Fibroblast of peridontal ligament (primary cell): ENCODE measurements around the gene B4GALT3.
"Not testable (repeated sequence)": the region's sequence is repeated elsewhere in the genome, so short reads cannot be mapped to it uniquely, and the experiment has no call there.

Experiments
- DNase-seq: peaks from one replicate; pipeline ENCODE4 v3.0.0-alpha.2; 2010; ENCODE audit errors: extremely low read depth

The B4GALT3 gene

GRCh38 chr1:161177112-161177935, at the start of gene B4GALT3:
B4GALT3 (minus strand) TSS chr1:161177507; CDS start chr1:161176060, 1,447 bp downstream.
- DNase-seq, result peak; percentile 68

- DNase-seq, result no peak
These were observed 49.5 kb upstream of the B4GALT3 start for GRCh38 chr1:161226759-161227158.

DNA sequence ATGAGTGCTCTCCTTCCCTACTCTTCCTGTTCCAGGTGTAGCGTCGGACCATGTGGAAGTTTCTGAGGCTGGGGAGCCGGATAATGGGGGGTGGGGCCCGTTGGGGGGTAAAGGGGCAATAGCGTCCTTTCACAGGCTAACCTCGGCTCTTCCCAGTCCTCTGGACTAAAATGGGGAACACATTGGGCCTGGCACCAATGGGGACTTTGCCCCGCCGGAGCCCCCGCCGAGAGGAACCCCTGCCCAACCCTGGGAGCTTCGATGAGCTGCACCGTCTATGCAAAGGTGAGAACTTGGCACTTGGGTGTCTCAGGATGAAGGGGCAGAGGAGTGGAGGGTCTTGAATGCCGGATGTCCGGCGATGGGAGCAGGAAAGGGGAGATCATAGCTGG, 49.0 kb upstream of the B4GALT3 start:
- no peak for DNase-seq

- peak; percentile 100 for DNase-seq
These were observed 48.4 kb upstream of the B4GALT3 start, which contains the start of gene TOMM40L for GRCh38 chr1:161225534-161226319. TOMM40L (plus strand) TSS chr1:161226060; CDS start chr1:161226490, 430 bp downstream.

DNA sequence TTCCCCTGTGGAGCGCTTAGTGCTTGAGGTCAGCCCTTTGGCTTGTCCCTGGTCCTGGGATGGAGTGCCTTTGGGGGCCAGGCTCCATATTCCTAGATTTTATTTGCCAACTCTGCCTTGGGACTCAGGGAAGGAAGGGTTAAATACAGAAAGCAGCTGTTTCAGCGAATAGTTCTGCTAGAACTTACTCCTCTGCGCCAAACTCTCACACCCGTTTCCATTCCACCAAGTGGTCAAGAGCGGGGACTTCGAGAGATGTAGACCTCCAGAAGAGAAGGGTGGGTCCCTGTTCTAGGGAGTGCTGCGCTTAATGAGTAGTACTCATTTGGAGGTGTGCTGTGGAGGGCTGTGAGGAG, 47.8 kb upstream of the B4GALT3 start:
- no peak for DNase-seq

DNA sequence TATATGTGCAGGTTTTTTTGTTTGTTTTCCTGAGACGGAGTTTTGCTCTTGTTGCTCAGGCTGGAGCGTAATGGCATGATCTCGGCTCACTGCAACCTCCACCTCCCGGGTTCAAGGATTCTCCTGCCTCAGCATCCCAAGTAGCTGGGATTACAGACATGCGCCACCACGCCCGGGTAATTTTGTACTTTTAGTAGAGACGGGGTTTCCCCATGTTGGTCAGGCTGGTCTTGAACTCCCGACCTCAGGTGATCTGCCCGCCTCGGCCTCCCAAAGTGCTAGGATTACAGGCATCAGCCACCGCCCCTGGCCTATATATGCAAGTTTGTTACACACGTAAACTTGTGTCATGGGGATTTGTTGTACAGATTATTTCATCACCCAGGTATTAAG, 47.4 kb upstream of the B4GALT3 start:
- DNase-seq, result not testable (repeated sequence)

DNA sequence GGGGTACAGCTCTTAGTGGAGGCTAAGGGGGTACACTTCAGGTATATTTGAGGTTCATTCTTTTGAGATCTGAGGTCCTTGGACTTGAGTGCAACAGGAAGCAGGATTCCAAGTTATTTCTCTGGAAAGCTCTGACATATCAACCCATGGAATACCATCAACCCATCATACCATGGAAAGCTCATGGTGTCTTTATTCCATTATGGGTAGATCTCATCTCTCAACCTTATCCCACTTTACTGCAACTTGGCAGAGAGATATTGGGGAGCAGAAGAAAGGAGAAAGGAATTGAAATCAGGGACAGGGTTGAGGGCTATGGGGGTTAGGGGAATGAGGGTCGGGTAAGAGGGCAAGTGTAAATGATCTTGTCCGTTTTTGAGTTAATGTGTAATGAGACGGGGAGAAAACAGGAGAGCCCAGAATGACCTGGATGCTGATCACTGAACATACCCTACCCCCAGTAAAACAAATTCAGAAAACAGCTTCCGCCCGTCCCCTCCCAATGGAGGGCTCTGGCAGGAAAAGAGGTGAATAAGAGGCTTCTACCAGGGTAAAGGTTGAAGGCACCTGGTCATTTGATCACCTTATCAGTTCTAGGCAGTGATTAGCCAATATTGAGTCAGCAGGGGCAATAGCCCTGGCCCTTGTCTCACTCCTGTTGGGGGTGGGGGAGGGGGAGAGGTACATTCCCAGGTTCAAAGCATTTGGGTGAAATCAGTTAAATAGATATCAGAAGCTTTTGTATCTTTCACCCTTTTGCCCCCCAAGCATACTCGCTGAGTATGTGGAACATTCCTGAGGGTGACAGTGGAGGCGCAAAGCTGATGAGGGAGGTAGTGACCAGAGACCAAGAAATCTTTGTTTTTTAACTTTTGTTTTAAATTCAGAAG, 46.7 kb upstream of the B4GALT3 start:
- no peak for DNase-seq

GRCh38 chr1:161222175-161223019, 45.1 kb upstream of the B4GALT3 start:
- no peak for DNase-seq

DNA sequence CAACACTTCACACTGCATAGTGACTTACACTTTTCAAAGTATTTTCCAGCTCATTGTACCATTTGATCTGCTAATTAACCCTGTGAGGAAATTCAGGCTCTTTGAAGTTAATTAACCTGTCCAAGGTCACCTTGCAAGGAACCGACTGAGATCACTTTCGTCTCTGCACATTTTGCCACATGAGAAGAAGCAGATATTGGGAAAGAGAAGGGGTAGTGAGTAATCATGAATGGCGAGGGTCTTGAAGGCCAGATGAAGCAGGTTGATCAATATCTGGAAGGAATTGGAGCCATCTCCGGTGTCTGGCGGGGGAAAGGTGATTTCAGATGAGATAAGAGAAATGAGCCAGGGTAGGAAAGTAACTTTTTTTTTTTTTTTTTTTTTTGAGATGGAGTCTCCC, 42.7 kb upstream of the B4GALT3 start:
- DNase-seq, result no peak

DNA sequence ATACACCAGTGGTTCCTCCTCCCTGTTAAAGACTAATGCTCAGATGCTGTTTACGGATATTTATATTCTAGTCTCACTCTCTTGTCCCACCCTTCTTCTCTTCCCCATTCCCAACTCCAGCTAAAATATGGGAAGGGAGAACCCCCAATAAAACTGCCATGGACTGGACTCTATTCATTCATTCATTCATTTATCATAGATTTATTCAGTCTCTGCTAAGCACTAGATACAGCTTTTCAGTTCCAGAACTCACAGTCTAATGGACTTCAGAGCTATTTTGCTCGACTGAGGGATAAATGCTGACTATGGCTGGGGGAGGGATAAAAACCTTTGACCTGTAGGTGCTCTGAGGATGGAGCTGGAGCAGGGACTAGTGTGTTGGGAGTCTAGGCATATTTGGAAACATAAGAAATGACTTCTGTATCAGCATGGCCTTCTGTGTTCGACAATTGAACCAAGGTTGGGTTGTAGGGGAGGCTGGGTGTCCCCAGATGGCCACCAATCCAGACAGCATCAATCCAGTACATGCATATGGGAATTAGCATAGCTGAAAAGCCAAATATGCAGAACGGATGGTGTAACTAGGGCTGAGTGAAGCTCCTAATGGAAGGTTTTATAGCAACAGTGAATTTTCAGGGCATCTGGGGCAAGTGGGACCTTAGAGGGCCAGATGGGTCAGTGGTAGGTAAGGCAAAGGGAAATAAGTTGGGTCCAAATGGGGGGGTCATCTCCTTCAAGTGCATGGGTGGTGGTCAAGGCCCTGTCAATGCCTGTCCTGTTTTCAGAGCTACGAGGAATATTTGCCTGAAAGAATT, 42.0 kb upstream of the B4GALT3 start:
- DNase-seq, result no peak

DNA sequence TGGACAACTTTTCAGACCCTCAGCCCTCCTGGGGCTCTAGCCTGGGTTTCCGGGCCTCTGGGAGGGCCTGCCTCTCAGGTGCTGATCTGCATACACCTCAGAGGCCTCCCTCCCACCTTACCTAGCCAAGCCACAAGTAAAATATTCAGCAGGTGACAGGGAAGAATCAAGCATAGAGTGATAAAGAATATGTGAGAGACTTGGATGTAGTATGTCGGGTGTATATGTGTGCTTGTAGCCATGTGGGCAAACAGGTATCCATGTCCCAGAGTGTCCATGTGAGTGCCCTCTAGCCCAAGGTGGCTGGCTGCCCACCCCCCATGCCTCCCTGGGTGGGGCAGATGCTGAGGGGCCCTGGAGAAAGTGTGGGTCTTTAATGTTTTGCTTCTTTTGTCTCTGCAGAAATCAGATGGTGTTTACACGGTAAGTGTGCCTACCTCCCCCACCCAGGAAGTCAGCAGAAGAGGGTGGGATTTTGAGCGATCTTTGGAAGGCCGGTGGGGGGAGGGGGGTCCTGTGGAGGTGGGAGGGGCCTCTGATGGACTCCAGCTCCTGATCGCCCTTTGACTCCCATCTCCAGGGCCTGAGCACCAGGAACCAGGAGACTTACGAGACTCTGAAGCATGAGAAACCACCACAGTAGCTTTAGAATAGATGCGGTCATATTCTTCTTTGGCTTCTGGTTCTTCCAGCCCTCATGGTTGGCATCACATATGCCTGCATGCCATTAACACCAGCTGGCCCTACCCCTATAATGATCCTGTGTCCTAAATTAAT, 41.2 kb upstream of the B4GALT3 start:
- DNase-seq, result no peak

- DNase-seq, result no peak
These were observed 40.5 kb upstream of the B4GALT3 start for GRCh38 chr1:161217831-161218230.

DNA sequence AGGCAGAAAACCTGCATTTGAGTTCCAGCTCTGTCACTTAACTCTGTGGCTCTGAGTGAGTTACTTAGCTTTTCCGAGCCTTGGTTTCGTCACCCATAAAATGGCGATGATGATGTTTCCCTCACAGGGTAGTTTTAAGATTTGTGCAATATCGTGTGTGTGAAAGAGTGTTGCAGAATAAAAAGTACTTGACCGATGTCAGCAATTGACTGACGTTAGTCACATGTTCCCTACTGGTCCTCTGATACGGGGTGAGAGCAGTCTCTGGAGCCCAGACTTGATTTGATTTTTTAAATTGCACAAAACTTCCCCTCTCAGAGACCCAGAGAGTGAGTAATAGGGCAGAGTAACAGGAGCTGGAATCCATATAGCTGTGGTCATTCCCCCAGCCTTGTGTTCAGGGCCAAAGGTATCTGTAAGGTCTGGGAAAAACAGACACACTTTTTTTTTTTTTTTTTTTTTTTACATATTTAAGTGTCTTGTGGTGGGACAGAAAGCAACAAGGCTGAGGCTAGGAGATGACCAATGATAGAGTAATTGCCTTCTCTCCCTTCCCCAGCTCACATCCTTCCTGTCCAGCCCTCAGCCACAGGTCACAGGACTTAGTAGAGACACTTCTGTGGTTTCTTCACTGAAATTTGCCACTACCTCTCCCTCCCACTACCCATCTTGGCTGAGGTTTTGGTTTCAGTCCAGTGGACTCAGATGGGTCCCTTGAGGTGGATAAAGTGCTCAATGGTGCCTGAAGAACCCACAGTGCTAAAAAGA, 39.8 kb upstream of the B4GALT3 start:
- DNase-seq, result peak; percentile 83

DNA sequence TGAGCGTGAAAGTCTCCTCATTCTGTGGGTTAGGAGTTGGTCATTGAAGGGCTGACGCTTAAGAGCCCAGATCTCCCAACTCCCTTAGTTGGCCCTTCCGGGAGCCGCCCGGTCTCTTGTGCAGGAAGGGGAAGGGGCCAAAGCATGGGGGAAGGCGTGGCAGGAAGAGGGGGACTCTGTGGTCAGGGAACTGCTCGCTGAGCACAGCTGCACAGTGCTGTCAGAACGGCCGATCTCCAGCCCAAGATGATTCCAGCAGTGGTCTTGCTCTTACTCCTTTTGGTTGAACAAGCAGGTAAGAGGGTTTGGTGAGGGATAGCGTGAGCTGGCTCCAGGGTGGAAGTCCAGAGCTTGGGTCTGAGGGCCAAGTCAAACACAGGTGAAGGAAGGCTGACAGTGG, 37.8 kb upstream of the B4GALT3 start, which contains the start of gene FCER1G:
Gene FCER1G, plus strand, starts transcription at position 220 of the 400 bp plus-strand sequence. Its CDS starts 27 bp downstream, at position 247.
- no peak for DNase-seq

GRCh38 chr1:161214369-161214768, 37.1 kb upstream of the B4GALT3 start:
- no peak for DNase-seq

GRCh38 chr1:161209790-161210409, 32.6 kb upstream of the B4GALT3 start:
- peak; percentile 70 for DNase-seq

DNA sequence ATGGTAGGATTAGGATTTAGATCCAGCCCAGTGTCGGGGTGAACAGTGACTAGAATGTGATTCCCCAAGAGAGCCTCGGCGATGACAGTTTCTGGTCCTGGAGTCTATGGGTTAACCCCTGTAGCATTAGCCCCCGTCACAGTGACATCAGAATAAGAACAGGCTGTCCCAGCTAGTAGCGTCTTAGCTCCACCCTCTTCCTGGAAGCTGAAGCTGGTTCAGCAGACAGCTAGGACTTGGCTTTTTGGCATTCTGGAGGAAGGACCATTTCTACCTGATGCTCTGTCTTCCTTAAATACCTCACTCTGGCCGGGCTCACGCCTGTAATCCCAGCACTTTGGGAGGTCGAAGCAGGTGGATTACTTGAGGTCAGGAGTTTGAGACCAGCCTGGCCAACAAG, 29.9 kb upstream of the B4GALT3 start:
- no peak for DNase-seq
